T-cell (primary cell): ENCODE measurements around the gene PCDH7. TPM values are rescaled to one million over a fixed set of nuclear protein-coding genes. Genes with fewer than 3 reads are reported as not detected.

Experiments used
- ATAC-seq, 4 experiments: fragments of 200-7000 bp in 3 of 4; fragments of 150-1000 bp in 1 of 4; cut with Tn5 transposase; replicated peaks in 1 of 4; 1 replicate in 3 of 4; 2 replicates in 1 of 4; pipeline ENCODE4 v1.10.0; 2021; ENCODE audit warnings: moderate library complexity in 3 of 4, mild to moderate bottlenecking in 2 of 4, moderate number of reproducible peaks in 1 of 4
- CTCF ChIA-PET, 2 donors: fragments of 300-600 bp; sonication (Branson Sonifier 250); formaldehyde crosslinking; loops; one replicate each; lab custom pipeline; 2022; ENCODE audit warnings: antibody characterized with exemption in 2 of 2; lab: Charles Lee
- POLR2A ChIA-PET, 2 donors: fragments of 300-600 bp; sonication (Branson Sonifier 250); formaldehyde crosslinking; loops; one replicate each; lab custom pipeline; 2022; ENCODE audit warnings: antibody characterized with exemption in 2 of 2; lab: Charles Lee
- DNase-seq, 35 experiments: peaks; one replicate each; pipeline versions ENCODE4 v3.0.0 to v3.0.0-alpha.2; 2013 to 2023
- H3K27ac ChIP-seq: one replicate; pipeline ENCODE4 v1.5.1; 2013; ENCODE audit warnings: low read length
- H3K27me3 ChIP-seq, 2 experiments: replicated peaks in 1 of 2; 1 replicate in 1 of 2; 2 replicates in 1 of 2; pipeline versions ENCODE4 v1.6.1 to v1.7.0; 2013; ENCODE audit warnings: low read length in 1 of 2, mixed read lengths in 1 of 2; ENCODE audit not compliant: control insufficient read depth in 2 of 2, insufficient read depth in 2 of 2; ENCODE audit errors: extremely low read depth in 1 of 2
- H3K36me3 ChIP-seq, 2 donors: 1 replicate in 1 of 2; 2 replicates in 1 of 2; pipeline versions ENCODE4 v1.6.1 to v1.7.0; 2013; ENCODE audit warnings: low read length in 1 of 2; ENCODE audit not compliant: control insufficient read depth in 2 of 2, insufficient read depth in 1 of 2; ENCODE audit errors: extremely low read depth in 1 of 2
- H3K4me1 ChIP-seq, 2 experiments: 1 replicate in 1 of 2; 2 replicates in 1 of 2; pipeline versions ENCODE4 v1.6.1 to v1.7.0; 2013; ENCODE audit warnings: low read length in 2 of 2, mixed read lengths in 1 of 2; ENCODE audit not compliant: insufficient read depth in 2 of 2, control insufficient read depth in 1 of 2; ENCODE audit errors: extremely low read depth in 1 of 2
- H3K4me3 ChIP-seq, 2 donors: 1 replicate in 1 of 2; 2 replicates in 1 of 2; pipeline versions ENCODE4 v1.5.1 to v1.7.0; 2013; ENCODE audit warnings: mild to moderate bottlenecking in 2 of 2, low read length in 1 of 2, moderate library complexity in 1 of 2; ENCODE audit not compliant: control insufficient read depth in 1 of 2; ENCODE audit errors: extremely low read depth in 1 of 2
- H3K9me3 ChIP-seq: 2 replicates; pipeline ENCODE4 v1.7.0; 2013
- H3K27ac Mint-ChIP-seq, 2 donors: one replicate each; pipeline ENCODE4 v1.8.0; 2020 to 2021; ENCODE audit warnings: mild to moderate bottlenecking in 2 of 2, mixed read lengths in 2 of 2
- H3K27me3 Mint-ChIP-seq, 2 donors: one replicate each; pipeline ENCODE4 v1.8.0; 2021 to 2022; ENCODE audit warnings: mixed read lengths in 2 of 2
- H3K36me3 Mint-ChIP-seq: one replicate; pipeline ENCODE4 v1.8.0; 2021; ENCODE audit warnings: mixed read lengths
- H3K4me1 Mint-ChIP-seq, 3 donors: one replicate each; pipeline ENCODE4 v1.8.0; 2020 to 2022; ENCODE audit warnings: mixed read lengths in 3 of 3, mild to moderate bottlenecking in 1 of 3
- H3K4me3 Mint-ChIP-seq, 3 donors: one replicate each; pipeline ENCODE4 v1.8.0; 2020 to 2022; ENCODE audit warnings: mild to moderate bottlenecking in 3 of 3, mixed read lengths in 3 of 3, moderate library complexity in 3 of 3
- H3K9me3 Mint-ChIP-seq, 3 donors: one replicate each; pipeline ENCODE4 v1.8.0; 2020 to 2022; ENCODE audit warnings: mixed read lengths in 3 of 3
- WGBS: methylation state at CpG from one replicate; pipeline ENCODE4 v1.1.5; 2013; ENCODE audit warnings: missing lambda C conversion rate; ENCODE audit not compliant: insufficient coverage; 5-methylcytosine and 5-hydroxymethylcytosine counted together
- total RNA-seq, 35 experiments: library from RNA in 6 of 35; stranded (reverse) in 6 of 35; fragments of 120-200 nt in 1 of 35; gene quantifications; one replicate each; pipeline versions ENCODE4 v1.2.1 to v1.2.4 and lab custom pipeline; 2013 to 2026

The PCDH7 gene
- total RNA-seq, 5 donors from 2014 or later (not counting 1 experiment from before 2014, with no cell fraction given) = 0.06 to 0.09 (median 0.07) TPM; not detected in 2

GRCh38 chr4:30757357-30757756 lies 37.2 kb downstream of the PCDH7 start:
- no peak overlapping the region for H3K4me3 ChIP-seq
- H3K4me1 ChIP-seq = no peaks in the 10 kb centered on the region
- H3K27ac ChIP-seq = no peak overlapping the region
- no peaks in the 10 kb centered on the region for H3K9me3 ChIP-seq
- no peak for DNase-seq
- Mint-ChIP-seq H3K4me3 (no peak overlapping the region), H3K4me1 (no peaks in the 10 kb centered on the region), H3K36me3 (no peaks in the 10 kb centered on the region), H3K27ac (no peak overlapping the region), H3K9me3 (no peaks in the 10 kb centered on the region), H3K27me3 (no peaks in the 10 kb centered on the region)
- no peaks in the 10 kb centered on the region for H3K36me3 ChIP-seq
- no peak for ATAC-seq
- 62% methylated on average over 5 of the region's 6 CpGs for WGBS
- no peaks in the 10 kb centered on the region for H3K27me3 ChIP-seq
- CTCF ChIA-PET = no interaction called here
- POLR2A ChIA-PET = no interaction called here

- ChIA-PET POLR2A (no interaction called here), CTCF (no interaction called here)
- Histone ChIP-seq H3K27ac (no peak overlapping the region), H3K9me3 (no peaks in the 10 kb centered on the region), H3K36me3 (no peaks in the 10 kb centered on the region), H3K4me3 (no peak overlapping the region), H3K4me1 (no peaks in the 10 kb centered on the region), H3K27me3 (no peaks in the 10 kb centered on the region)
- ATAC-seq (no peak), DNase-seq (no peak)
- H3K4me3 Mint-ChIP-seq = no peak overlapping the region
- peaks cover 0 to 2% (median 0%) of the 10 kb centered on the region in 3 donors for H3K9me3 Mint-ChIP-seq
- no peaks in the 10 kb centered on the region for H3K36me3 Mint-ChIP-seq
- no peak overlapping the region for H3K27ac Mint-ChIP-seq
- H3K27me3 Mint-ChIP-seq = no peaks in the 10 kb centered on the region
- no peaks in the 10 kb centered on the region for H3K4me1 Mint-ChIP-seq
Measured at GRCh38 chr4:30760551-30760950, 40.4 kb downstream of the PCDH7 start.

- no peaks in the 10 kb centered on the region for H3K36me3 Mint-ChIP-seq
- no CpG with 5 or more reads among the region's 3 CpGs for WGBS
- H3K9me3 ChIP-seq = no peaks in the 10 kb centered on the region
- no peak overlapping the region for H3K27ac Mint-ChIP-seq
- no peak overlapping the region for H3K4me3 Mint-ChIP-seq
- DNase-seq (no peak), ATAC-seq (no peak)
- H3K27ac ChIP-seq = no peak overlapping the region
- H3K4me3 ChIP-seq = no peak overlapping the region
- CTCF ChIA-PET = interaction anchor here (0.6 kb wide), 2 partner anchors 28 to 222 kb away, joined by 3 to 7 read pairs; no protein-coding TSS in a partner anchor
- H3K4me1 ChIP-seq = no peaks in the 10 kb centered on the region
- H3K27me3 ChIP-seq = no peaks in the 10 kb centered on the region
- no peaks in the 10 kb centered on the region for H3K27me3 Mint-ChIP-seq
- no peaks in the 10 kb centered on the region for H3K36me3 ChIP-seq
- POLR2A ChIA-PET = no interaction called here
- no peaks in the 10 kb centered on the region for H3K4me1 Mint-ChIP-seq
- H3K9me3 Mint-ChIP-seq = peaks cover 0 to 8% (median 2%) of the 10 kb centered on the region in 3 donors
Measured at GRCh38 chr4:30763321-30763727, 43.2 kb downstream of the PCDH7 start.

- POLR2A ChIA-PET = no interaction called here
- H3K4me3 ChIP-seq = no peak overlapping the region
- H3K27me3 ChIP-seq = no peaks in the 10 kb centered on the region
- no peaks in the 10 kb centered on the region for H3K36me3 Mint-ChIP-seq
- no peaks in the 10 kb centered on the region for H3K9me3 ChIP-seq
- no peak overlapping the region for H3K27ac ChIP-seq
- no peaks in the 10 kb centered on the region for H3K4me1 Mint-ChIP-seq
- H3K4me1 ChIP-seq = no peaks in the 10 kb centered on the region
- peaks cover 3 to 12% (median 4%) of the 10 kb centered on the region in 3 donors for H3K9me3 Mint-ChIP-seq
- no peaks in the 10 kb centered on the region for H3K36me3 ChIP-seq
- CTCF ChIA-PET = no interaction called here
- ATAC-seq (no peak), DNase-seq (no peak)
- no peaks in the 10 kb centered on the region for H3K27me3 Mint-ChIP-seq
- H3K4me3 Mint-ChIP-seq = no peak overlapping the region
- no peak overlapping the region for H3K27ac Mint-ChIP-seq
- 82% methylated on average over 2 of the region's 4 CpGs for WGBS
Measured at GRCh38 chr4:30765022-30765421, 44.9 kb downstream of the PCDH7 start.

- ATAC-seq (no peak), DNase-seq (no peak)
- no peaks in the 10 kb centered on the region for H3K36me3 ChIP-seq
- WGBS = 85% methylated on average over 5 of the region's 8 CpGs
- Mint-ChIP-seq H3K4me3 (no peak overlapping the region), H3K27me3 (no peaks in the 10 kb centered on the region), H3K36me3 (no peaks in the 10 kb centered on the region), H3K27ac (no peak overlapping the region), H3K4me1 (no peaks in the 10 kb centered on the region), H3K9me3 (peaks cover 3 to 15% (median 4%) of the 10 kb centered on the region in 3 donors)
- H3K4me1 ChIP-seq = no peaks in the 10 kb centered on the region
- no peak overlapping the region for H3K4me3 ChIP-seq
- H3K27ac ChIP-seq = no peak overlapping the region
- no peaks in the 10 kb centered on the region for H3K9me3 ChIP-seq
- CTCF ChIA-PET = no interaction called here
- no peaks in the 10 kb centered on the region for H3K27me3 ChIP-seq
- POLR2A ChIA-PET = no interaction called here
Measured at GRCh38 chr4:30767147-30767845, 47.1 kb downstream of the PCDH7 start.

- Mint-ChIP-seq H3K9me3 (peaks cover 3 to 15% (median 4%) of the 10 kb centered on the region in 3 donors), H3K27me3 (no peaks in the 10 kb centered on the region), H3K4me3 (no peak overlapping the region), H3K4me1 (no peaks in the 10 kb centered on the region), H3K36me3 (no peaks in the 10 kb centered on the region), H3K27ac (no peak overlapping the region)
- Histone ChIP-seq H3K4me3 (no peak overlapping the region), H3K36me3 (no peaks in the 10 kb centered on the region), H3K27ac (no peak overlapping the region), H3K27me3 (no peaks in the 10 kb centered on the region), H3K4me1 (no peaks in the 10 kb centered on the region), H3K9me3 (no peaks in the 10 kb centered on the region)
- CTCF ChIA-PET = no interaction called here
- ATAC-seq (no peak), DNase-seq (no peak)
- POLR2A ChIA-PET = no interaction called here
- WGBS = no CpG with 5 or more reads among the region's 2 CpGs
Measured at GRCh38 chr4:30768277-30768676, 48.1 kb downstream of the PCDH7 start.
